Suprapubic skin (tissue), 4 donors: ENCODE results near the gene SLC25A43.

Experiments used
- CTCF ChIP-seq, 2 donors: fragments of 200-600 bp in 1 of 2; fragments of 450-650 bp in 1 of 2; sonication (generic) in 1 of 2; IDR thresholded peaks; one replicate each; pipeline ENCODE4 v1.5.1; 2016 to 2019; ENCODE audit warnings: antibody characterized with exemption in 2 of 2, mild to moderate bottlenecking in 1 of 2, moderate library complexity in 1 of 2
- EP300 ChIP-seq: sonication (generic); formaldehyde crosslinking; IDR thresholded peaks from one replicate; pipeline ENCODE4 v1.6.1; 2017; ENCODE audit warnings: antibody characterized with exemption
- POLR2A ChIP-seq, 2 donors: fragments of 450-650 bp; IDR thresholded peaks; one replicate each; pipeline ENCODE4 v1.6.1; 2017; ENCODE audit warnings: antibody characterized with exemption in 2 of 2, mild to moderate bottlenecking in 2 of 2, moderate library complexity in 2 of 2
- POLR2AphosphoS5 ChIP-seq, 3 donors: sonication (generic); formaldehyde crosslinking; IDR thresholded peaks; one replicate each; pipeline ENCODE4 v1.6.1; 2017; ENCODE audit warnings: antibody characterized with exemption in 3 of 3

GRCh38 chrX:119427024-119427794, 28.1 kb downstream of the SLC25A43 start:
- TF ChIP-seq CTCF (IDR thresholded peaks at IDR 0.05), result no peak
- TF ChIP-seq POLR2AphosphoS5 (IDR thresholded peaks at IDR 0.05), result no peak
- TF ChIP-seq POLR2A (IDR thresholded peaks at IDR 0.05), result no peak
- TF ChIP-seq EP300, result no peak
